ENCODE results near the gene PHTF1. TPM values are rescaled to one million over a fixed set of nuclear protein-coding genes. Genes with fewer than 3 reads are reported as not detected.

The PHTF1 gene
- polyA plus RNA-seq, 1 donor from 2014 or later: 46.1 TPM

DNA sequence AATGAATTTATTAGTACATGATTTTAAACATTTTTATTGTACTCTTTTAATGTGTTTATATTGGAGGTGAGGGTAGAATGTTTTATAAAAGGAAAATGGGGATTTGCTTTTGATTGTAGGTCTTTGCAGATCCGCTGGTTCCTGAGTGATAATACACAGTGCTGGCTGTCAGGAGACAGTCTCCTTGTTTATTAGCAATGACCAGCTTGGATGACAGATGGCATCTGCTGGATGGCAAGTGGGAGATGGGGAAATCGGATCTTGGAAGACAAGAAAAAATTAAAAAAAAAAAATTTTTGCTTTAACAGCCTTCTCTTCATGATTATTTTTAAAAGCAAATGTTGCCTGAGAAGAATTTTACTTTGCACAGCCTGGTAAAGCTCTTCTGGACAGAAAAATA, 4.4 kb upstream of the PHTF1 start:
- H3K9me2 ChIP-seq (ENCODE audit: insufficient read depth, low read length): no peaks in the 10 kb centered on the region
- no peak overlapping the region for H2AFZ ChIP-seq (ENCODE audit: low read depth, low read length)
- peaks cover 5% of the 10 kb centered on the region for H3F3A ChIP-seq (ENCODE audit: insufficient read depth, low read length, poor library complexity, severe bottlenecking)
- H3K4me3 ChIP-seq (ENCODE audit: low read length): no peak overlapping the region
- H4K20me1 ChIP-seq (ENCODE audit: insufficient read depth): no peaks in the 10 kb centered on the region
- H3K9ac ChIP-seq (ENCODE audit: low read length): no peak overlapping the region
- TF ChIP-seq RAD21 (conservative IDR thresholded peaks at IDR 0.05): no peak
- TF ChIP-seq, protein P1, sequence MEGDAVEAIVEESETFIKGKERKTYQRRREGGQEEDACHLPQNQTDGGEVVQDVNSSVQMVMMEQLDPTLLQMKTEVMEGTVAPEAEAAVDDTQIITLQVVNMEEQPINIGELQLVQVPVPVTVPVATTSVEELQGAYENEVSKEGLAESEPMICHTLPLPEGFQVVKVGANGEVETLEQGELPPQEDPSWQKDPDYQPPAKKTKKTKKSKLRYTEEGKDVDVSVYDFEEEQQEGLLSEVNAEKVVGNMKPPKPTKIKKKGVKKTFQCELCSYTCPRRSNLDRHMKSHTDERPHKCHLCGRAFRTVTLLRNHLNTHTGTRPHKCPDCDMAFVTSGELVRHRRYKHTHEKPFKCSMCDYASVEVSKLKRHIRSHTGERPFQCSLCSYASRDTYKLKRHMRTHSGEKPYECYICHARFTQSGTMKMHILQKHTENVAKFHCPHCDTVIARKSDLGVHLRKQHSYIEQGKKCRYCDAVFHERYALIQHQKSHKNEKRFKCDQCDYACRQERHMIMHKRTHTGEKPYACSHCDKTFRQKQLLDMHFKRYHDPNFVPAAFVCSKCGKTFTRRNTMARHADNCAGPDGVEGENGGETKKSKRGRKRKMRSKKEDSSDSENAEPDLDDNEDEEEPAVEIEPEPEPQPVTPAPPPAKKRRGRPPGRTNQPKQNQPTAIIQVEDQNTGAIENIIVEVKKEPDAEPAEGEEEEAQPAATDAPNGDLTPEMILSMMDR (IDR thresholded peaks at IDR 0.05; ENCODE audit: poor library complexity, severe bottlenecking): no peak
- no peak for TF ChIP-seq EP300 (conservative IDR thresholded peaks at IDR 0.05; ENCODE audit: poor library complexity, severe bottlenecking)
- TF ChIP-seq, protein P2, sequence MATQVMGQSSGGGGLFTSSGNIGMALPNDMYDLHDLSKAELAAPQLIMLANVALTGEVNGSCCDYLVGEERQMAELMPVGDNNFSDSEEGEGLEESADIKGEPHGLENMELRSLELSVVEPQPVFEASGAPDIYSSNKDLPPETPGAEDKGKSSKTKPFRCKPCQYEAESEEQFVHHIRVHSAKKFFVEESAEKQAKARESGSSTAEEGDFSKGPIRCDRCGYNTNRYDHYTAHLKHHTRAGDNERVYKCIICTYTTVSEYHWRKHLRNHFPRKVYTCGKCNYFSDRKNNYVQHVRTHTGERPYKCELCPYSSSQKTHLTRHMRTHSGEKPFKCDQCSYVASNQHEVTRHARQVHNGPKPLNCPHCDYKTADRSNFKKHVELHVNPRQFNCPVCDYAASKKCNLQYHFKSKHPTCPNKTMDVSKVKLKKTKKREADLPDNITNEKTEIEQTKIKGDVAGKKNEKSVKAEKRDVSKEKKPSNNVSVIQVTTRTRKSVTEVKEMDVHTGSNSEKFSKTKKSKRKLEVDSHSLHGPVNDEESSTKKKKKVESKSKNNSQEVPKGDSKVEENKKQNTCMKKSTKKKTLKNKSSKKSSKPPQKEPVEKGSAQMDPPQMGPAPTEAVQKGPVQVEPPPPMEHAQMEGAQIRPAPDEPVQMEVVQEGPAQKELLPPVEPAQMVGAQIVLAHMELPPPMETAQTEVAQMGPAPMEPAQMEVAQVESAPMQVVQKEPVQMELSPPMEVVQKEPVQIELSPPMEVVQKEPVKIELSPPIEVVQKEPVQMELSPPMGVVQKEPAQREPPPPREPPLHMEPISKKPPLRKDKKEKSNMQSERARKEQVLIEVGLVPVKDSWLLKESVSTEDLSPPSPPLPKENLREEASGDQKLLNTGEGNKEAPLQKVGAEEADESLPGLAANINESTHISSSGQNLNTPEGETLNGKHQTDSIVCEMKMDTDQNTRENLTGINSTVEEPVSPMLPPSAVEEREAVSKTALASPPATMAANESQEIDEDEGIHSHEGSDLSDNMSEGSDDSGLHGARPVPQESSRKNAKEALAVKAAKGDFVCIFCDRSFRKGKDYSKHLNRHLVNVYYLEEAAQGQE (IDR thresholded peaks at IDR 0.05; ENCODE audit: borderline replicate concordance): no peak
- no peak for TF ChIP-seq MXI1 (conservative IDR thresholded peaks at IDR 0.05; ENCODE audit: poor library complexity, severe bottlenecking)
- no peak for TF ChIP-seq EZH2 (IDR thresholded peaks at IDR 0.05; ENCODE audit: borderline replicate concordance, insufficient read depth, low read length, poor library complexity, severe bottlenecking)
- no peak for TF ChIP-seq SMC3 (conservative IDR thresholded peaks at IDR 0.05; ENCODE audit: poor library complexity)
- TF ChIP-seq TAF1 (IDR thresholded peaks at IDR 0.05; ENCODE audit: low read depth): no peak
- no peak for TF ChIP-seq POLR2AphosphoS5 (IDR thresholded peaks at IDR 0.05)
- peaks cover 5% of the 10 kb centered on the region for H3K79me2 ChIP-seq (replicated peaks; ENCODE audit: insufficient read depth, low read length)
- H3K27ac ChIP-seq (ENCODE audit: low read length): no peak overlapping the region
- peaks cover 6% of the 10 kb centered on the region for H3K36me3 ChIP-seq (ENCODE audit: insufficient read depth, low read length)
- H3K9me3 ChIP-seq (ENCODE audit: low read length): no peaks in the 10 kb centered on the region
- no peak overlapping the region for H3K4me2 ChIP-seq (ENCODE audit: low read length)
- no peaks in the 10 kb centered on the region for H3K27me3 ChIP-seq (ENCODE audit: insufficient read depth, low read depth, low read length)

DNA sequence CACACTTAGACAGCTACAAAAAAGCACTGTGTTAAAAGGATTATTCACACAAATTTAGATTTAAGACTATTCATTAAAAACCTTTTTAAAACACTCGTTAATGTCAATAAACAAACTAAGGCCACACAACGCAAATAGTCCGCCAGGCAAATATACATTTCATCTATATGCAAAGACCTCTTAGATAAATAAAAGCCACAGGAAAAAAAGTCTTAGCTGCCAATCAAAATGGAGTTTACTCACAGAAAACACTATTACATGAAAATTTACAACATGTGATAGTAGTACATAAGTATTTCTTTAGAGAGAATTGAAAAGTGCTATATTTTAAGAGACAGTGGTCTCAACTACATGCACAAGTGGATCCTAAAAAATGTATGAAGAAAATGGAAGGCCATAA, 2.7 kb upstream of the PHTF1 start:
- no peaks in the 10 kb centered on the region for H3K9me3 ChIP-seq (ENCODE audit: low read length)
- no peaks in the 10 kb centered on the region for H3K36me3 ChIP-seq (ENCODE audit: insufficient read depth, low read length)
- H3K27me3 ChIP-seq (ENCODE audit: insufficient read depth, low read depth, low read length): no peaks in the 10 kb centered on the region
- H3K4me3 ChIP-seq (ENCODE audit: low read length): no peak overlapping the region
- H3K79me2 ChIP-seq (replicated peaks; ENCODE audit: insufficient read depth, low read length): peaks cover 22% of the 10 kb centered on the region
- H2AFZ ChIP-seq (ENCODE audit: low read depth, low read length): no peak overlapping the region
- H3K27ac ChIP-seq (ENCODE audit: low read length): no peak overlapping the region
- no peaks in the 10 kb centered on the region for H4K20me1 ChIP-seq (ENCODE audit: insufficient read depth)
- H3K9ac ChIP-seq (ENCODE audit: low read length): no peak overlapping the region
- peaks cover 5% of the 10 kb centered on the region for H3F3A ChIP-seq (ENCODE audit: insufficient read depth, low read length, poor library complexity, severe bottlenecking)
- TF ChIP-seq, protein P1 (IDR thresholded peaks at IDR 0.05; ENCODE audit: poor library complexity, severe bottlenecking): no peak
- TF ChIP-seq POLR2AphosphoS5 (IDR thresholded peaks at IDR 0.05): no peak
- TF ChIP-seq, protein P2 (IDR thresholded peaks at IDR 0.05; ENCODE audit: borderline replicate concordance): no peak
- TF ChIP-seq RAD21 (conservative IDR thresholded peaks at IDR 0.05): no peak
- no peak for TF ChIP-seq MXI1 (conservative IDR thresholded peaks at IDR 0.05; ENCODE audit: poor library complexity, severe bottlenecking)
- TF ChIP-seq TAF1 (IDR thresholded peaks at IDR 0.05; ENCODE audit: low read depth): no peak
- TF ChIP-seq EP300 (conservative IDR thresholded peaks at IDR 0.05; ENCODE audit: poor library complexity, severe bottlenecking): no peak
- TF ChIP-seq EZH2 (IDR thresholded peaks at IDR 0.05; ENCODE audit: borderline replicate concordance, insufficient read depth, low read length, poor library complexity, severe bottlenecking): no peak
- no peak for TF ChIP-seq SMC3 (conservative IDR thresholded peaks at IDR 0.05; ENCODE audit: poor library complexity)
- no peak overlapping the region for H3K4me2 ChIP-seq (ENCODE audit: low read length)
- no peaks in the 10 kb centered on the region for H3K9me2 ChIP-seq (ENCODE audit: insufficient read depth, low read length)

Measured in neural cell (in vitro differentiated cells).